Activated CD4-positive, alpha-beta T cell treated with anti-CD3 and anti-CD28 coated beads, Interleukin-2, Interleukin-6, amounts not matched to agents 100 ng/mL and 50 ng/mL, durations not matched to agents 16 hours and 8 hours (primary cell): ENCODE data around the gene AGTRAP.

Experiments
- DNase-seq: peaks from one replicate; pipeline ENCODE4 v3.0.0-alpha.2; 2020

The AGTRAP gene

GRCh38 chr1:11784993-11785769 lies 49.2 kb downstream of the AGTRAP start:
- DNase-seq: peak; percentile 50

- no peak for DNase-seq
These were observed 50.2 kb downstream of the AGTRAP start for GRCh38 chr1:11786168-11786567.

- DNase-seq: no peak
These were observed 51.4 kb downstream of the AGTRAP start for GRCh38 chr1:11787251-11787803.

GRCh38 chr1:11787804-11788436 lies 52.0 kb downstream of the AGTRAP start:
- DNase-seq: no peak

- DNase-seq: no peak
These were observed 52.7 kb downstream of the AGTRAP start for GRCh38 chr1:11788549-11789053.

- no peak for DNase-seq
These were observed 53.5 kb downstream of the AGTRAP start for GRCh38 chr1:11789126-11790067.

GRCh38 chr1:11790101-11790879 lies 54.4 kb downstream of the AGTRAP start:
- no peak for DNase-seq

- no peak for DNase-seq
These were observed 55.2 kb downstream of the AGTRAP start for GRCh38 chr1:11790880-11791715.

- no peak for DNase-seq
These were observed 56.2 kb downstream of the AGTRAP start for GRCh38 chr1:11792106-11792505.

- no peak for DNase-seq
These were observed 57.9 kb downstream of the AGTRAP start for GRCh38 chr1:11793819-11794218.

- no peak for DNase-seq
These were observed 58.7 kb downstream of the AGTRAP start for GRCh38 chr1:11794446-11795237.

- no peak for DNase-seq
These were observed 59.4 kb downstream of the AGTRAP start for GRCh38 chr1:11795238-11795890.

- DNase-seq: no peak
These were observed 60.3 kb downstream of the AGTRAP start for GRCh38 chr1:11796036-11796828.

- no peak for DNase-seq
These were observed 61.7 kb downstream of the AGTRAP start for GRCh38 chr1:11797525-11798216.

GRCh38 chr1:11799099-11799498 lies 63.2 kb downstream of the AGTRAP start:
- DNase-seq: no peak

GRCh38 chr1:11799896-11800295 lies 64.0 kb downstream of the AGTRAP start:
- no peak for DNase-seq

GRCh38 chr1:11800391-11800755 lies 64.4 kb downstream of the AGTRAP start:
- no peak for DNase-seq
